GM18858 (cell line): ENCODE data around the gene THYN1.
"Not testable (repeated sequence)": the region's sequence is repeated elsewhere in the genome, so short reads cannot be mapped to it uniquely, and the experiment has no call there.

Experiments used
- ATAC-seq: cut with Tn5 transposase; IDR thresholded peaks from one replicate; pipeline ENCODE4 v1.9.1; 2021; ENCODE audit not compliant: unreplicated experiment

THYN1 gene

GRCh38 chr11:134253188-134253993 is at the start of gene THYN1, which contains the start of gene ACAD8:
Gene THYN1 (minus strand): TSS chr11:134253352. CDS start chr11:134252882, 470 bp downstream.
Gene ACAD8 (plus strand): TSS chr11:134253568. CDS start chr11:134253601, 33 bp downstream.
- ATAC-seq = peak; percentile 98

- ATAC-seq = no peak
Measured at GRCh38 chr11:134294664-134295063, 41.5 kb upstream of the THYN1 start.

GRCh38 chr11:134293119-134294113 is 40.3 kb upstream of the THYN1 start:
- no peak for ATAC-seq

GRCh38 chr11:134292661-134293060 is 39.5 kb upstream of the THYN1 start:
- no peak for ATAC-seq

- no peak for ATAC-seq
Measured at GRCh38 chr11:134291196-134291595, 38.0 kb upstream of the THYN1 start.

- ATAC-seq = no peak
Measured at GRCh38 chr11:134290646-134291045, 37.5 kb upstream of the THYN1 start.

GRCh38 chr11:134289789-134290188 is 36.6 kb upstream of the THYN1 start:
- ATAC-seq = no peak

- no peak for ATAC-seq
Measured at GRCh38 chr11:134289167-134289566, 36.0 kb upstream of the THYN1 start.

GRCh38 chr11:134288486-134288885 is 35.3 kb upstream of the THYN1 start:
- ATAC-seq = no peak

GRCh38 chr11:134287561-134287960 is 34.4 kb upstream of the THYN1 start:
- no peak for ATAC-seq

GRCh38 chr11:134284349-134284748 is 31.2 kb upstream of the THYN1 start:
- ATAC-seq = not testable (repeated sequence)

- ATAC-seq = no peak
Measured at GRCh38 chr11:134283461-134284230, 30.5 kb upstream of the THYN1 start.

GRCh38 chr11:134282121-134283045 is 29.2 kb upstream of the THYN1 start:
- ATAC-seq = no peak

- ATAC-seq = not testable (repeated sequence)
Measured at GRCh38 chr11:134281635-134282034, 28.5 kb upstream of the THYN1 start.

GRCh38 chr11:134278356-134278755 is 25.2 kb upstream of the THYN1 start:
- ATAC-seq = no peak

GRCh38 chr11:134277183-134278001 is 24.2 kb upstream of the THYN1 start:
- no peak for ATAC-seq

GRCh38 chr11:134276396-134277182 is 23.4 kb upstream of the THYN1 start:
- ATAC-seq = no peak
